H4 (cell line): Measurements from ENCODE around the gene ERC2. TPM values are rescaled to one million over a fixed set of nuclear protein-coding genes. Genes with fewer than 3 reads are reported as not detected.

Source experiments
- DNase-seq: peaks from one replicate; pipeline ENCODE4 v3.0.0-alpha.2; 2015; ENCODE audit warnings: low spot score
- total RNA-seq: library from RNA; depleted of rRNA; stranded (reverse); fragments of >200 nt; shearing (Covaris generic); gene quantifications from 2 replicates; pipeline ENCODE4 v1.2.3, GENCODE V29; 2014; rRNA removed

ERC2 gene
- total RNA-seq, 1 experiment from 2014 or later = 1.6 TPM

- no peak for DNase-seq
Measured at GRCh38 chr3:55477306-55478303, 990.7 kb downstream of the ERC2 start.

- DNase-seq = peak; percentile 78
Measured at GRCh38 chr3:55476515-55476914, 991.8 kb downstream of the ERC2 start.

- no peak for DNase-seq
Measured at GRCh38 chr3:55474213-55474632, 994.0 kb downstream of the ERC2 start.

- DNase-seq = no peak
Measured at GRCh38 chr3:55473788-55474187, 994.5 kb downstream of the ERC2 start.

GRCh38 chr3:55471522-55472280 is 996.6 kb downstream of the ERC2 start:
- no peak for DNase-seq

- DNase-seq = no peak
Measured at GRCh38 chr3:55471084-55471483, 997.2 kb downstream of the ERC2 start.

- DNase-seq = no peak
Measured at GRCh38 chr3:55469957-55470526, 998.2 kb downstream of the ERC2 start.

- no peak for DNase-seq
Measured at GRCh38 chr3:55468251-55468650, 1000.0 kb downstream of the ERC2 start.

GRCh38 chr3:55467099-55467498 is 1001.2 kb downstream of the ERC2 start:
- no peak for DNase-seq

GRCh38 chr3:55466526-55466925 is 1001.7 kb downstream of the ERC2 start:
- no peak for DNase-seq

- peak; percentile 40 for DNase-seq
Measured at GRCh38 chr3:55461896-55462295, 1006.4 kb downstream of the ERC2 start.

- DNase-seq = no peak
Measured at GRCh38 chr3:55459838-55460237, 1008.4 kb downstream of the ERC2 start.

Other genes with a start within 250 kb of the ERC2 start
- gene CCDC66, start 88.7 kb upstream of the ERC2 start, total RNA-seq = 6.4 and 8.1 TPM in 2 replicates
- gene TASOR, start 214.8 kb upstream of the ERC2 start, total RNA-seq = 36.4 and 40.9 TPM in 2 replicates